Measurements from ENCODE around the gene DYNC1H1. TPM values are rescaled to one million over a fixed set of nuclear protein-coding genes. Genes with fewer than 3 reads are reported as not detected.

The DYNC1H1 gene
- total and polyA plus RNA-seq, 2 donors (not counting 1 experiment from before 2014, with no cell fraction given), result 73.2 to 257 TPM

- 97% methylated on average over 10 of the region's 10 CpGs for WGBS (ENCODE audit: insufficient coverage)
- no peaks in the 10 kb centered on the region for H3K79me2 ChIP-seq (ENCODE audit: control insufficient read depth, insufficient read depth, low read length)
- ATAC-seq (ENCODE audit: low read depth) (no peak), DNase-seq (no peak)
- H3K4me2 ChIP-seq (replicated peaks; ENCODE audit: low read depth, low read length, poor library complexity, severe bottlenecking), result no peak overlapping the region
- ChIA-PET POLR2A (no interaction called here), CTCF (no interaction called here)
- no peaks in the 10 kb centered on the region for H3K27me3 ChIP-seq (replicated peaks in 1 of 4; ENCODE audit: control extremely low read depth in 1 of 4, control insufficient read depth in 3 of 4, insufficient read depth in 4 of 4, low read length in 3 of 4)
- no peaks in the 10 kb centered on the region for H4K20me1 ChIP-seq (ENCODE audit: control insufficient read depth, insufficient read depth, low read length, poor library complexity, severe bottlenecking)
- Mint-ChIP-seq H3K27me3 (no peaks in the 10 kb centered on the region), H3K4me1 (no peaks in the 10 kb centered on the region), H3K27ac (no peak overlapping the region), H3K4me3 (no peak overlapping the region), H3K9me3 (ENCODE audit: insufficient read depth) (no peaks in the 10 kb centered on the region)
- intact Hi-C loops (cut with micrococcal nuclease), result no loop called here
- H3K4me3 ChIP-seq (ENCODE audit: control extremely low read depth in 1 of 5, extremely low read depth in 1 of 5, insufficient read depth in 1 of 5, low read depth in 2 of 5, low read length in 4 of 5), result no peak overlapping the region
- H3K9ac ChIP-seq (ENCODE audit: low read length), result no peak overlapping the region
- no peaks in the 10 kb centered on the region for H3K9me3 ChIP-seq (ENCODE audit: control extremely low read depth in 1 of 3, control insufficient read depth in 2 of 3, insufficient read depth in 1 of 3, low read length in 2 of 3)
- no peak for TF ChIP-seq CTCF (IDR thresholded peaks at IDR 0.05)
- no peak for TF ChIP-seq EZH2 (IDR thresholded peaks at IDR 0.05; ENCODE audit: borderline replicate concordance, insufficient read depth, low read depth, low read length, poor library complexity, severe bottlenecking)
- H3K36me3 ChIP-seq (replicated peaks in 1 of 2; ENCODE audit: control extremely low read depth in 1 of 2, control insufficient read depth in 1 of 2, extremely low read depth in 1 of 2, insufficient read depth in 2 of 2, low read length in 1 of 2), result peaks cover 2 to 21% of the 10 kb centered on the region in 2 experiments
- H2AFZ ChIP-seq (ENCODE audit: insufficient read depth, low read depth, low read length, poor library complexity, severe bottlenecking), result no peak overlapping the region
- no peak overlapping the region for H3K27ac ChIP-seq (ENCODE audit: low read length in 2 of 2)
- H3K4me1 ChIP-seq (ENCODE audit: control insufficient read depth in 2 of 2, insufficient read depth in 2 of 2, low read length in 2 of 2), result no peaks in the 10 kb centered on the region
Observed at GRCh38 chr14:101929096-101929495, 35.3 kb upstream of the DYNC1H1 start.

- WGBS (ENCODE audit: insufficient coverage), result 94% methylated on average over 9 of the region's 9 CpGs
- TF ChIP-seq CTCF (IDR thresholded peaks at IDR 0.05) (no peak), EZH2 (IDR thresholded peaks at IDR 0.05; ENCODE audit: borderline replicate concordance, insufficient read depth, low read depth, low read length, poor library complexity, severe bottlenecking) (no peak)
- Histone ChIP-seq H3K27ac (ENCODE audit: low read length in 2 of 2) (no peak overlapping the region), H2AFZ (ENCODE audit: insufficient read depth, low read depth, low read length, poor library complexity, severe bottlenecking) (no peak overlapping the region), H3K27me3 (replicated peaks in 1 of 4; ENCODE audit: control extremely low read depth in 1 of 4, control insufficient read depth in 3 of 4, insufficient read depth in 4 of 4, low read length in 3 of 4) (no peaks in the 10 kb centered on the region), H4K20me1 (ENCODE audit: control insufficient read depth, insufficient read depth, low read length, poor library complexity, severe bottlenecking) (no peaks in the 10 kb centered on the region), H3K9me3 (ENCODE audit: control extremely low read depth in 1 of 3, control insufficient read depth in 2 of 3, insufficient read depth in 1 of 3, low read length in 2 of 3) (no peaks in the 10 kb centered on the region), H3K79me2 (ENCODE audit: control insufficient read depth, insufficient read depth, low read length) (no peaks in the 10 kb centered on the region), H3K4me1 (ENCODE audit: control insufficient read depth in 2 of 2, insufficient read depth in 2 of 2, low read length in 2 of 2) (no peaks in the 10 kb centered on the region), H3K4me3 (ENCODE audit: control extremely low read depth in 1 of 5, extremely low read depth in 1 of 5, insufficient read depth in 1 of 5, low read depth in 2 of 5, low read length in 4 of 5) (no peak overlapping the region), H3K9ac (ENCODE audit: low read length) (no peak overlapping the region), H3K4me2 (replicated peaks; ENCODE audit: low read depth, low read length, poor library complexity, severe bottlenecking) (no peak overlapping the region), H3K36me3 (replicated peaks in 1 of 2; ENCODE audit: control extremely low read depth in 1 of 2, control insufficient read depth in 1 of 2, extremely low read depth in 1 of 2, insufficient read depth in 2 of 2, low read length in 1 of 2) (peaks cover 2 to 20% of the 10 kb centered on the region in 2 experiments)
- intact Hi-C loops (cut with micrococcal nuclease), result no loop called here
- no peak overlapping the region for H3K4me3 Mint-ChIP-seq
- no peak for ATAC-seq (ENCODE audit: low read depth)
- H3K4me1 Mint-ChIP-seq, result no peaks in the 10 kb centered on the region
- no peaks in the 10 kb centered on the region for H3K9me3 Mint-ChIP-seq (ENCODE audit: insufficient read depth)
- H3K27ac Mint-ChIP-seq, result no peak overlapping the region
- no peak for DNase-seq
- ChIA-PET POLR2A (no interaction called here), CTCF (interaction anchor here (0.7 kb wide), 1 partner anchor 691 kb away, joined by 5 read pairs; no protein-coding TSS in a partner anchor)
- H3K27me3 Mint-ChIP-seq, result no peaks in the 10 kb centered on the region
Observed at GRCh38 chr14:101929946-101930345, 34.4 kb upstream of the DYNC1H1 start.
